H1 (cell line): ENCODE data around the gene TSC22D1. TPM values are rescaled to one million over a fixed set of nuclear protein-coding genes. Genes with fewer than 3 reads are reported as not detected.

Experiments used
- CTCF ChIA-PET: fragments of 300-600 bp; sonication (Branson Sonifier 250); formaldehyde crosslinking; loops from one replicate; lab custom pipeline; 2021; ENCODE audit not compliant: partially characterized antibody; lab: Charles Lee
- POLR2A ChIA-PET: fragments of 300-600 bp; sonication (Branson Sonifier 250); formaldehyde crosslinking; loops from one replicate; lab custom pipeline; 2021; ENCODE audit warnings: inconsistent platforms; ENCODE audit not compliant: partially characterized antibody; lab: Charles Lee
- DNase-seq, 2 experiments: peaks; one replicate each; pipeline versions ENCODE4 v3.0.0 to v3.0.0-alpha.2; 2010 to 2022; ENCODE audit warnings: low spot score in 2 of 2, low read depth in 1 of 2, mixed read lengths in 1 of 2
- FAIRE-seq: peaks from 2 replicates; lab custom pipeline; 2011; peaks lifted over from hg19 to GRCh38; lab: Jason Lieb, UNC
- H2AFZ ChIP-seq: 2 replicates; pipeline ENCODE4 v1.8.1; 2012; ENCODE audit warnings: low read length, inconsistent platforms
- H2AK5ac ChIP-seq: 2 replicates; pipeline ENCODE4 v1.6.1; 2013; ENCODE audit warnings: low read depth, low read length
- H2BK120ac ChIP-seq: replicated peaks from 2 replicates; pipeline ENCODE3; 2013; ENCODE audit warnings: low read depth, low read length, inconsistent platforms
- H2BK12ac ChIP-seq: 2 replicates; pipeline ENCODE4 v1.6.1; 2013; ENCODE audit warnings: low read depth, low read length
- H2BK15ac ChIP-seq: 2 replicates; pipeline ENCODE4 v1.6.1; 2013; ENCODE audit warnings: low read length
- H2BK20ac ChIP-seq: 2 replicates; pipeline ENCODE4 v1.6.1; 2013; ENCODE audit warnings: low read length
- H2BK5ac ChIP-seq: 2 replicates; pipeline ENCODE4 v1.6.1; 2013; ENCODE audit warnings: low read depth, low read length
- H3K14ac ChIP-seq: 2 replicates; pipeline ENCODE4 v1.6.1; 2013; ENCODE audit warnings: inconsistent platforms; ENCODE audit not compliant: insufficient read length
- H3K18ac ChIP-seq: 2 replicates; pipeline ENCODE4 v1.6.1; 2013; ENCODE audit warnings: low read length; ENCODE audit errors: extremely low read depth
- H3K23ac ChIP-seq: 2 replicates; pipeline ENCODE4 v1.6.1; 2013; ENCODE audit warnings: inconsistent platforms; ENCODE audit not compliant: insufficient read length
- H3K23me2 ChIP-seq: 2 replicates; pipeline ENCODE4 v1.6.1; 2013; ENCODE audit warnings: low read depth, low read length
- H3K27ac ChIP-seq: 2 replicates; pipeline ENCODE4 v1.6.1; 2011; ENCODE audit warnings: low read depth, low read length, inconsistent platforms
- H3K27me3 ChIP-seq, 4 experiments: replicated peaks in 1 of 4; 1 replicate in 1 of 4; 2 replicates in 3 of 4; pipeline versions ENCODE4 v1.6.1 to v1.8.1; 2011 to 2013; ENCODE audit warnings: low read length in 3 of 4, mild to moderate bottlenecking in 3 of 4, inconsistent platforms in 2 of 4, mixed read lengths in 2 of 4, moderate library complexity in 1 of 4; ENCODE audit not compliant: control insufficient read depth in 3 of 4, insufficient read depth in 3 of 4; ENCODE audit errors: extremely low read depth in 1 of 4
- H3K36me3 ChIP-seq, 4 experiments: 2 replicates each; pipeline versions ENCODE4 v1.6.1 to v1.8.1; 2011 to 2013; ENCODE audit warnings: mild to moderate bottlenecking in 4 of 4, low read length in 3 of 4, moderate library complexity in 2 of 4, control low read depth in 1 of 4, inconsistent platforms in 1 of 4; ENCODE audit not compliant: insufficient read depth in 4 of 4, control insufficient read depth in 2 of 4
- H3K4ac ChIP-seq: replicated peaks from 2 replicates; pipeline ENCODE3; 2013; ENCODE audit warnings: low read length, low read depth, mixed read lengths, inconsistent platforms; ENCODE audit not compliant: insufficient read length
- H3K4me1 ChIP-seq, 4 experiments: replicated peaks in 1 of 4; 1 replicate in 1 of 4; 2 replicates in 3 of 4; pipeline versions ENCODE4 v1.6.1 to v1.8.1; 2011 to 2013; ENCODE audit warnings: low read length in 3 of 4, inconsistent platforms in 2 of 4, mixed read lengths in 1 of 4; ENCODE audit not compliant: insufficient read depth in 4 of 4, control insufficient read depth in 3 of 4
- H3K4me2 ChIP-seq, 2 experiments: 2 replicates each; pipeline versions ENCODE4 v1.6.1 to v1.8.1; 2011 to 2013; ENCODE audit warnings: low read depth in 2 of 2, low read length in 2 of 2, control low read depth in 1 of 2, inconsistent platforms in 1 of 2, mild to moderate bottlenecking in 1 of 2; ENCODE audit not compliant: insufficient read depth in 1 of 2
- H3K4me3 ChIP-seq, 4 experiments: fragments of 200-600, 300-600 bp in 1 of 4; sonication (generic), shearing (Covaris generic), sonication (Bioruptor Twin) in 1 of 4; 2 replicates each; pipeline versions ENCODE4 v1.5.1 to v1.8.1; 2011 to 2016; ENCODE audit warnings: low read length in 4 of 4, low read depth in 3 of 4, control low read depth in 2 of 4, inconsistent platforms in 2 of 4, mild to moderate bottlenecking in 2 of 4, mixed read lengths in 1 of 4, moderate library complexity in 1 of 4; ENCODE audit not compliant: insufficient read depth in 2 of 4; ENCODE audit errors: extremely low read depth in 1 of 4
- H3K56ac ChIP-seq: replicated peaks from 2 replicates; pipeline ENCODE3; 2013; ENCODE audit warnings: low read depth, mild to moderate bottlenecking, mixed read lengths, low read length, inconsistent platforms; ENCODE audit not compliant: insufficient read length
- H3K79me1 ChIP-seq: 2 replicates; pipeline ENCODE4 v1.6.1; 2013; ENCODE audit warnings: low read depth, low read length, control low read depth
- H3K79me2 ChIP-seq, 2 experiments: 2 replicates each; pipeline versions ENCODE4 v1.6.1 to v1.8.1; 2012 to 2013; ENCODE audit warnings: low read length in 2 of 2, mild to moderate bottlenecking in 2 of 2, inconsistent platforms in 1 of 2; ENCODE audit not compliant: insufficient read depth in 2 of 2, control insufficient read depth in 1 of 2
- H3K9ac ChIP-seq, 4 experiments: replicated peaks in 1 of 4; 1 replicate in 1 of 4; 2 replicates in 3 of 4; pipeline versions ENCODE4 v1.6.1 to v1.8.1; 2011 to 2013; ENCODE audit warnings: low read depth in 3 of 4, low read length in 3 of 4, control low read depth in 2 of 4, mild to moderate bottlenecking in 2 of 4, moderate library complexity in 2 of 4, inconsistent platforms in 1 of 4; ENCODE audit errors: extremely low read depth in 1 of 4
- H3K9me3 ChIP-seq, 2 experiments: 2 replicates each; pipeline versions ENCODE4 v1.6.1 to v1.8.1; 2012 to 2013; ENCODE audit warnings: mild to moderate bottlenecking in 2 of 2, moderate library complexity in 2 of 2, control low read depth in 1 of 2, inconsistent platforms in 1 of 2, low read depth in 1 of 2, low read length in 1 of 2, mixed read lengths in 1 of 2; ENCODE audit not compliant: insufficient read depth in 2 of 2
- H4K20me1 ChIP-seq, 2 experiments: replicated peaks in 1 of 2; 2 replicates each; pipeline versions ENCODE3 to v1.8.1; 2011 to 2013; ENCODE audit warnings: inconsistent platforms in 2 of 2, low read length in 2 of 2, mild to moderate bottlenecking in 1 of 2; ENCODE audit not compliant: insufficient read depth in 2 of 2, control insufficient read depth in 1 of 2
- H4K5ac ChIP-seq: 2 replicates; pipeline ENCODE4 v1.6.1; 2013; ENCODE audit warnings: low read length, low read depth, mixed read lengths, inconsistent platforms; ENCODE audit not compliant: insufficient read length
- H4K8ac ChIP-seq: 2 replicates; pipeline ENCODE4 v1.8.0; 2013; ENCODE audit warnings: mild to moderate bottlenecking, moderate library complexity, low read length, inconsistent platforms; ENCODE audit not compliant: insufficient read depth; ENCODE audit errors: extremely low read depth
- H4K91ac ChIP-seq: replicated peaks from 2 replicates; pipeline ENCODE3; 2013; ENCODE audit warnings: low read length, mixed read lengths, inconsistent platforms; ENCODE audit not compliant: insufficient read length
- CBX8 ChIP-seq: fragments of 300-800, 300-1000 bp; sonication (generic); IDR thresholded peaks from 2 replicates; pipeline ENCODE4 v1.7.1; 2016; ENCODE audit warnings: low read depth, low read length, borderline replicate concordance
- KDM4A ChIP-seq: IDR thresholded peaks from one replicate; pipeline ENCODE4 v1.7.1; 2012; ENCODE audit warnings: low read depth, mild to moderate bottlenecking, moderate library complexity, low read length, inconsistent platforms; ENCODE audit not compliant: severe bottlenecking
- POLR2A ChIP-seq, 2 experiments: IDR thresholded peaks; 1 replicate in 1 of 2; 2 replicates in 1 of 2; pipeline ENCODE4 v1.6.1; 2011; ENCODE audit warnings: low read depth in 2 of 2, low read length in 2 of 2, mild to moderate bottlenecking in 2 of 2; ENCODE audit errors: control extremely low read depth in 1 of 2
- RFX5 ChIP-seq: IDR thresholded peaks from 2 replicates; pipeline ENCODE4 v1.6.1; 2011; ENCODE audit warnings: low read depth, low read length, improper control_type of control experiment, borderline replicate concordance
- SUZ12 ChIP-seq: fragments of 200-600 bp; sonication (generic); IDR thresholded peaks from 2 replicates; pipeline ENCODE4 v1.6.1; 2012; ENCODE audit warnings: mild to moderate bottlenecking, inconsistent platforms, low read length, moderate library complexity, mixed read lengths
- TBP ChIP-seq: IDR thresholded peaks from 2 replicates; pipeline ENCODE4 v1.6.1; 2011; ENCODE audit warnings: low read depth, low read length, improper control_type of control experiment
- WGBS, 2 experiments: shearing (Covaris generic) in 1 of 2; methylation state at CpG; one replicate each; pipeline versions ENCODE4 v1.1.6 to v1.1.7; 2013 to 2015; ENCODE audit warnings: low lambda C conversion rate in 2 of 2, mixed read lengths in 2 of 2, inconsistent platforms in 1 of 2, low coverage in 1 of 2, missing lambda C conversion rate in 1 of 2; ENCODE audit not compliant: insufficient replicate concordance in 2 of 2, insufficient coverage in 1 of 2, insufficient read length in 1 of 2; ENCODE audit errors: extremely low coverage in 1 of 2, missing lambda C conversion rate in 1 of 2; 5-methylcytosine and 5-hydroxymethylcytosine counted together
- polyA plus RNA-seq, 7 experiments: library from polyadenylated mRNA; depleted of rRNA in 3 of 7; stranded (reverse) in 5 of 7; unstranded in 2 of 7; fragments of >200 nt in 5 of 7; fragments of 200-250 nt in 2 of 7; gene quantifications; 1 replicate in 5 of 7; 2 replicates in 1 of 7; 4 replicates in 1 of 7; pipeline versions ENCODE4 v1.2.1 to v1.2.3, GENCODE V29; 2011 to 2013; ENCODE audit warnings: missing spikeins in 2 of 7, mixed read lengths in 2 of 7
- total RNA-seq: library from RNA; stranded (reverse); fragmentation: NEBNext Ultra II Directional; extraction: Animal tissue kit (Norgen Biotek cat#: 25700); gene quantifications from 2 replicates; pipeline ENCODE4 v1.2.1, GENCODE V29; 2021

TSC22D1 gene
- total and polyA plus RNA-seq, 2 of the 8 experiments (the other 6 are each of a cell fraction or from before 2014, with no cell fraction given), result 52.6 to 80.9 TPM

GRCh38 chr13:44601586-44601985 is 25.5 kb upstream of the TSC22D1 start:
- H2BK15ac ChIP-seq, result no peak overlapping the region
- H3K4me1 ChIP-seq, result no peaks in the 10 kb centered on the region
- H3K14ac ChIP-seq, result no peak overlapping the region
- H2BK20ac ChIP-seq, result no peak overlapping the region
- H3K4ac ChIP-seq, result no peak overlapping the region
- H3K36me3 ChIP-seq, result no peaks in the 10 kb centered on the region
- H2AFZ ChIP-seq, result no peak overlapping the region
- no peak overlapping the region for H4K91ac ChIP-seq
- FAIRE-seq (no peak), DNase-seq (no peak)
- H2AK5ac ChIP-seq, result no peak overlapping the region
- ChIA-PET CTCF (no interaction called here), POLR2A (interaction anchor here (0.6 kb wide), 1 partner anchor 35 kb away, joined by 3 read pairs; no protein-coding TSS in a partner anchor)
- no peaks in the 10 kb centered on the region for H3K79me2 ChIP-seq
- H3K23me2 ChIP-seq, result no peaks in the 10 kb centered on the region
- H3K4me3 ChIP-seq, result no peak overlapping the region
- no peak overlapping the region for H2BK12ac ChIP-seq
- no peak overlapping the region for H2BK120ac ChIP-seq
- no peak overlapping the region for H3K23ac ChIP-seq
- H4K8ac ChIP-seq, result no peak overlapping the region
- H3K79me1 ChIP-seq, result no peaks in the 10 kb centered on the region
- no peak overlapping the region for H4K5ac ChIP-seq
- H4K20me1 ChIP-seq, result no peaks in the 10 kb centered on the region
- H3K18ac ChIP-seq, result no peak overlapping the region
- no peak overlapping the region for H3K56ac ChIP-seq
- H3K9me3 ChIP-seq, result peaks cover 0 to 2% of the 10 kb centered on the region in 2 experiments; a peak in 1 of 4 replicates
- 83% methylated on average over 2 of the region's 2 CpGs; no CpG with 5 or more reads in 1 of the 2 experiments for WGBS, 2 experiments
- no peak for TF ChIP-seq KDM4A
- TF ChIP-seq TBP, result no peak
- no peak for TF ChIP-seq POLR2A (IDR thresholded peaks at IDR 0.05; ENCODE audit: control extremely low read depth in 1 of 2, low read depth in 2 of 2, low read length in 2 of 2)
- TF ChIP-seq RFX5, result no peak
- TF ChIP-seq SUZ12, result no peak
- no peak for TF ChIP-seq CBX8
- H3K9ac ChIP-seq, result no peak overlapping the region
- no peak overlapping the region for H3K27ac ChIP-seq
- H3K27me3 ChIP-seq, result no peaks in the 10 kb centered on the region
- no peak overlapping the region for H2BK5ac ChIP-seq
- no peak overlapping the region for H3K4me2 ChIP-seq
